GM18873 (cell line): ENCODE data around the gene FHIT.
"Not testable (repeated sequence)": the region's sequence is repeated elsewhere in the genome, so short reads cannot be mapped to it uniquely, and the experiment has no call there.

Experiments
- ATAC-seq: cut with Tn5 transposase; IDR thresholded peaks from one replicate; pipeline ENCODE4 v1.9.1; 2021; ENCODE audit warnings: mild to moderate bottlenecking, moderate library complexity, moderate number of reproducible peaks; ENCODE audit not compliant: unreplicated experiment, low FRiP score

FHIT gene

DNA sequence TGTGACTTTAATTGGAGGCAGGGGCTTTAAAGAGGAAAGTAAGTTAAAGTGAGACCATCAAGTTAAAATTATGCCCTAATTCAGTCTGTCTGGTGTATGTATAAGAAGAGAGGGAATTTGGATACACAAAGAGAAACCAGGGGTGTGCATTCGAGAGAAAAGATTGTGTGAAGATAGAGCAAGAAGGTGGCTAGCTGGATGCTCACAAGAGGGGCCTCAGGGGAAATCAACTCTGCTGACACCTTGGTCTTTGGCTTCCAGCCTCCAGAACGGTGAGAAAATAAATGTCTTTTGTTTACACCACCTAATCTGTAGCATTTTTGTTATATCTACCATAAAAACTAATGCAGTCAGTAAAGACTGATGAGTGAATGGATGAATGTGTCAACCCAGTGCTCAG, 1294.1 kb downstream of the FHIT start:
- no peak for ATAC-seq

DNA sequence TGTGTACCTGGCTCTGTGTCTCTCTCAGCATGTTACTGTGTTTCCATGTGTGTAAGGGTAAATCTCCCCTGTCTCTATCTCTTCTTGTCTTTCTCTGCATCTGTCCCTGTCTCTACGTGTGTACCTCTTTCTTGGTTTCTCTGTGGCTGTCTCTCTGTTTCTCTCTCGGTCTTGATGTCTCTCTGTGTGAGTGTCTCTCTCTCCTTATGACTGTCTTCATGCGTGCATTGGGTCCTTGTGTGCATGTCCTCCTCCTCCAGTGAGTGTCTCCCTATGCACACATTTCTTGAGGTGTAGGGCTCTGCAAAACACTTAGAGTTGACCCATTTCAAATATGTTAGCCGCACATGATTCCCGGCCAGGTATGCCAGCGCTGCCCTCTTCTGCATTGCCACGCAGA, 1298.1 kb downstream of the FHIT start:
- no peak for ATAC-seq

DNA sequence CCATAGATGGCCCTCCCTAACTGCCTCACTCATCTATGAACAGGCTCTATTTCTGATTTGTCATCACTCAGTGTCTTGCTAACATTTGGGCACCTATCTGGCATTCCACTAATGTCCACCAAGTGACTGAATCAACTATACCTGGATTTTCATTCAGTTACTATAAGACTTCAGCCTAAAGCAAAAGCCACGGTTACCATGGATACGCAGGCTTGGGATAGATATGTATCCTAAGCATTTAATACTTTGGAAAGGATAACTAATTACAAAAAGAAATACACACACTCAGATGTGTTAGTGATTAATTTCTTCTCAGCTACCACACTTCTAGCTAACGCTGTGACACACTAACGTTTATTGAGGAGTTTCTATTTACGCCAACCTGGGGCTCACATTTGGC, 1301.9 kb downstream of the FHIT start:
- no peak for ATAC-seq

- ATAC-seq, result no peak
Measured at GRCh38 chr3:59946401-59946800, 1304.9 kb downstream of the FHIT start.

DNA sequence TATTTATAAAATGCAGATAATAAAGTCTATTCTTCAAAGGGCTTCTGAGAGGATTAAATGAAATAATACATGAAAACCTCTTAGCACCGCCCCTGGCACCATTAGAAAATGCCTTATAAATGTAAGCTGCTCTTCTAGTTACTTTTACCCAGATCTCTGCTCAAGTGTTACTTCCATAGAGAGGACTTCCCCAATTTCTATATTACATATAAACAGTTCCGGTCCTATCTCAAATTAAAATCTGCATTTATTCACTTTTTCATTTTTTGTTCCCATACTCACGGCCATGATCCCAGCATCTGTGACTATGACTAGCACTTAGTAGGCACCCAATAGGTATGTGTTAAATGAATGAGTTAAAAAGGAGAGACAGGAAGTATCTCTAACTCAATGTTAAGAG, 1310.5 kb downstream of the FHIT start:
- no peak for ATAC-seq

- no peak for ATAC-seq
Measured at GRCh38 chr3:59939826-59940426, 1311.3 kb downstream of the FHIT start.

DNA sequence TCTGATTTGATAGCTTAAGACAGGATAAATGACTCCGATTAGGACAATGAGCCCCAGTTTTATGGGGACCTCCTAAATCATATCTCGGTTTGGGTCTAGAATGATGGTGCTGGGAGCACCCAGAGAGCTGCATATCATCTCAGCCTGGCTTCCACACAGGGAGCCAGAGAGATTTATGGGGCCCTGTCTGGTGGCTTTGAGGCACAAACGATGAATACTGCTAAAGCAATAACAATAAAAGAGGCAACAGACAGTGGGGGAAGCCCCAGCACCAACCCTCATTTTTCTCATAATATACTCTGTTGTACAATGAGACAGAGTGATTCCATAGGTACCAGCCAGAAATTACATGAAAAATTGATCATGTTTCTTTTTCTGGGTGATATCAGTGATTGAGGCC, 1312.4 kb downstream of the FHIT start:
- no peak for ATAC-seq

- no peak for ATAC-seq
Measured at GRCh38 chr3:59937201-59937600, 1314.1 kb downstream of the FHIT start.

DNA sequence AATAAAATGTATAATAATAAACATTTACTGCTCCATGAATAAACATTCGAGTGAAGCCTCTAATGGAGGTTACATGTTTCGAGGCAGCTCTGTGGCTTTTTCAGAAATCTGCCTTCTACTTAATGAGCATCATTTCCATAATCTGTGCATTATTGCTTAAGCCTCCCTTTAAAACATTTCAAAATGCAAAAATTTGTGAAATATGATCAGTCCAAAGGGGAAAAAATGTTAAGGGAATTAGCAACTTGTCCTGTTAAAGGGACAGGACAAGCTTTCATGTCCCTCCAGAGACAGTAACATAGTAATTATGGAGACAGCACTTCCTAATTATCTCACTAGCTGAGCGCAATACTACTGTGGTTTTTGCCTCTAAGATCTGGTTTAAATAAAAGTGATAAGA, 1314.8 kb downstream of the FHIT start:
- ATAC-seq, result no peak

DNA sequence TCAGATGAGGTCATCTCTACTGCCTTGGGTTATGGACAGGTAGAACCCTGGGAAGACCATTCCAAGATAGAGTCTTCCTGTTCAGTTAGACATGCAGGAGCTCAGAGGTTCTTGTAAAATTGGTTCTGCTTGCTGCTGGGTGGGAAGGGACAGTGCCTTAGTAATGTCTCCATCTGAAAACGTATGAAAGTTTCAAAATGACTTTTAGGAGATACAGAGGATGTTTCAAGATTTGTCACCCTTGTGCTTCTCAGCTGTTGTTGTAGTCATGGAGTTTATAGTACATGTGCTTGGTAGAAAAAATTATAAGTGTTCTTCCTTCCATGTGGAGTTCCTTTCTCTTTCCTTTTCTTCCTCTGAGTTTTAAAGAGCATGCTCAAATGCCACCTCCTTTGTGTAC, 1316.2 kb downstream of the FHIT start:
- ATAC-seq, result peak; percentile 79

GRCh38 chr3:59934560-59934959, 1316.7 kb downstream of the FHIT start:
- ATAC-seq, result not testable (repeated sequence)

GRCh38 chr3:59930170-59930569, 1321.1 kb downstream of the FHIT start:
- ATAC-seq, result no peak

GRCh38 chr3:59927056-59927455, 1324.2 kb downstream of the FHIT start:
- no peak for ATAC-seq

GRCh38 chr3:59925946-59926345, 1325.3 kb downstream of the FHIT start:
- no peak for ATAC-seq

GRCh38 chr3:59922192-59922591, 1329.1 kb downstream of the FHIT start:
- no peak for ATAC-seq

GRCh38 chr3:59920822-59921221, 1330.4 kb downstream of the FHIT start:
- ATAC-seq, result no peak

GRCh38 chr3:59919586-59919985, 1331.7 kb downstream of the FHIT start:
- ATAC-seq, result no peak

GRCh38 chr3:59914251-59914650, 1337.0 kb downstream of the FHIT start:
- no peak for ATAC-seq

DNA sequence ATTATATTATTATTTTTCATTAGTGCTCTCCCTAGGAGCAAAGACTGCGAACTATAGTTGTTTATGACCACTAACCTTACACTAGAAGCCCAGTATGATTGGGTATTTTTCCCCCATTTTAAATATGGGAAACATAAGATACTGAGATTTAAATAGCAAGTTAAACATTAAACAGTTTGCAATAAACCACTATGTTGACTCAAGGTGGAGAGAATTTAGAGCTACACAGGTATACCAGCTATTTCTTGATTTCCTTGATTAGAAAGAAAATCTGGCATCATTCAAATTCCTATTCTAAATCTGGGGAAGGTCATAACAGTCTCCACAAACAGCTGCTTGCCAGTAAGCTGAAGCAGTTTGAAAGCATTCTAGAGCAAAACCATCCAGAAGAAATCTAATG, 1337.6 kb downstream of the FHIT start:
- ATAC-seq, result no peak

DNA sequence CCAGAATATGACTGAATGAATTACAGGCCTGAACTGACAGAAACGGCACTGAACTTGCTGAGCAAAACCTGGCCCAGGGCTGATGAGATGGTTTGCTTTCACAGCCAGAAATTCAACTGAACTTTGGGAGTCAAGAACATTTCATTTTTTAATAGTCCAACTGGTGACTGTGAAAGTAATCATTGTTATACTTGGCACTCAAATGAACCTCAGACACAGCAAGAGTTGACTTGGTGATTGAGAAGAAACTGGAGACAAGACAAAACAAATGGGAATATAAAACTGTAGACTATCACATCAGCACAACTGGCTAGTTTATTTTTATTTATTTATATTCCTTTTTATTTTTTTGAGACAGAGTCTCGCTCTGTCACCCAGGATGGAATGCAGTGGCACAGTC, 1342.6 kb downstream of the FHIT start:
- no peak for ATAC-seq

GRCh38 chr3:59908280-59908679, 1343.0 kb downstream of the FHIT start:
- no peak for ATAC-seq

- ATAC-seq, result no peak
Measured at GRCh38 chr3:59904296-59904695, 1347.0 kb downstream of the FHIT start.

DNA sequence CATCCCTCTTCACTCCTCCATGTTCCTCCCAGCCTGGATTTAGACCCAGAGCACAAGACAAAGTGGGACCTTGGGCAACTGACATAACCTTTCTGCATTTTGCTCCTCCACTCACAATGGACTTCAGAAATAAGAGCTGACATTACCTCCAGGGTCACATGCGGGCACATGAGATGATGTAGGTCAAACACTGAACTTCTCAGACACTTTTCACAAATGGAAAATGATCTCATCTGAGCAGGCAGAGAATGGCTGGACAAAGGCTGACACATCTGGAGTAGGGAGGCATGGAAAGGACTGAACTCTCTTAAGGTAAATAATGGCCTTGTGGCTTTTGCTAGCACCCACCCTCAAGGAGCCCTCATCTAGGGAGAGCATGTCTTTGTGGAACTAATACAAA, 1352.2 kb downstream of the FHIT start:
- ATAC-seq, result no peak
